DOHH2 (cell line): ENCODE measurements around the gene ZNF576.

Experiments
- CTCF ChIP-seq: fragments of 200-600 bp; sonication (generic); IDR thresholded peaks from one replicate; pipeline ENCODE4 v1.5.1; 2014; ENCODE audit warnings: antibody characterized with exemption, mild to moderate bottlenecking, low read depth, low read length; ENCODE audit not compliant: poor library complexity, severe bottlenecking
- EZH2phosphoT487 ChIP-seq: fragments of 200-600 bp; sonication (generic); IDR thresholded peaks from 2 replicates; pipeline ENCODE4 v1.6.1; 2017; ENCODE audit warnings: borderline replicate concordance, mild to moderate bottlenecking, antibody characterized with exemption, low read length, moderate library complexity, mixed read lengths

DNA sequence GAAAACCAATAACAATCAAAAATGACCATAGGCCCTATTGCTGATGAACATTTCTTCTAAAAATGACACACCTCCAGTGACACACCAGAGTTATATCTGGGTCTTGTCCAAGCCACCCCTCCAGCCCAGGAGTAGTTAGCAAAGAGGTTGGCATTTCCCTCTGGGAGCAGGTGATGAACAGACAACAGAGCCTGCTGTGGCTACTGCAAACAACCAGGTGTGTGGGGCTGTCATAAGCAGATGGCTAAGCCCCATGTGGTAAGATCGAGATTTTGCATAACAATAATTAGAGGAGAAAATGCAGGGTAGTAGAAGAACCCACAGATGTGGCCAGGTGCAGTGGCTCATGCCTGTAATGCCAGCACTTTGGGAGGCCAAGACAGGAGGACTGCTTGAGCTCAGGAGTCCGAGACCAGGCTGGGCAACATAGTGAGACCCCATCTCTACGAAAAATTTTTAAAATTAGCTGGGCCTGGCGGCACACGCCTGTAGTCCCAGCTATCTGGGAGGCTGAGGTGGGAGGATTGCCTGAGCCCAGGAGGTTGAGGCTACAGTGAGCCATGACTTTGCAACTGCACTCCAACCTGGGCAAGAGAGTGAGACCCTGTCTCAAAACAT is 26.1 kb upstream of the ZNF576 start:
- TF ChIP-seq CTCF (no peak), EZH2phosphoT487 (no peak)
